GM12874 (cell line): ENCODE results near the gene KLHL25.

Experiments used
- CTCF ChIP-seq: IDR thresholded peaks from 2 replicates; pipeline ENCODE4 v1.5.1; 2011; ENCODE audit warnings: low read depth, mild to moderate bottlenecking, control low read depth, low read length, moderate library complexity; ENCODE audit not compliant: insufficient read depth

The KLHL25 gene

GRCh38 chr15:85746641-85747040 is 48.1 kb downstream of the KLHL25 start:
- no peak for TF ChIP-seq CTCF

- no peak for TF ChIP-seq CTCF
These were observed 49.1 kb downstream of the KLHL25 start for GRCh38 chr15:85745525-85746150.

- no peak for TF ChIP-seq CTCF
These were observed 49.7 kb downstream of the KLHL25 start for GRCh38 chr15:85745023-85745422.

GRCh38 chr15:85744579-85744978 is 50.1 kb downstream of the KLHL25 start:
- no peak for TF ChIP-seq CTCF

- TF ChIP-seq CTCF: no peak
These were observed 51.2 kb downstream of the KLHL25 start for GRCh38 chr15:85743392-85744055.

- TF ChIP-seq CTCF: no peak
These were observed 52.4 kb downstream of the KLHL25 start for GRCh38 chr15:85742186-85742821.

- TF ChIP-seq CTCF: no peak
These were observed 53.1 kb downstream of the KLHL25 start for GRCh38 chr15:85741662-85742061.
